ENCODE results near the gene MIER3. TPM values are rescaled to one million over a fixed set of nuclear protein-coding genes. Genes with fewer than 3 reads are reported as not detected.
A peak's percentile ranks its signal among the peaks of the same experiment; 100 is the strongest.

Gene MIER3
- polyA plus RNA-seq, 4 donors = 7.1 to 35.4 (median 28.6) TPM

- no peak for FAIRE-seq
- H3K4me3 ChIP-seq (ENCODE audit: low read depth in 1 of 3, low read length in 3 of 3) = no peak overlapping the region
- H3K4me1 ChIP-seq (ENCODE audit: control insufficient read depth in 3 of 3, insufficient read depth in 2 of 3, low read depth in 1 of 3, low read length in 2 of 3) = peaks cover 0 to 3% (median 2%) of the 10 kb centered on the region in 3 donors
- DNase-seq = no peak
- no peaks in the 10 kb centered on the region for H3K27me3 ChIP-seq (ENCODE audit: control insufficient read depth in 3 of 3, insufficient read depth in 3 of 3, low read length in 3 of 3)
- 57 to 84% (median 80%) methylated on average over 6 of the region's 6 CpGs for WGBS, 3 donors
- H3K36me3 ChIP-seq (ENCODE audit: control insufficient read depth in 3 of 3, insufficient read depth in 2 of 3, low read depth in 1 of 3, low read length in 3 of 3) = no peaks in the 10 kb centered on the region
- H3K9me3 ChIP-seq (ENCODE audit: control insufficient read depth in 2 of 2, insufficient read depth in 1 of 2, low read depth in 1 of 2, low read length in 1 of 2) = no peaks in the 10 kb centered on the region
- no peak overlapping the region for H3K27ac ChIP-seq (ENCODE audit: low read depth in 1 of 3, low read length in 2 of 3)
These were observed 21.6 kb upstream of the MIER3 start for GRCh38 chr5:56973473-56973872.

DNA sequence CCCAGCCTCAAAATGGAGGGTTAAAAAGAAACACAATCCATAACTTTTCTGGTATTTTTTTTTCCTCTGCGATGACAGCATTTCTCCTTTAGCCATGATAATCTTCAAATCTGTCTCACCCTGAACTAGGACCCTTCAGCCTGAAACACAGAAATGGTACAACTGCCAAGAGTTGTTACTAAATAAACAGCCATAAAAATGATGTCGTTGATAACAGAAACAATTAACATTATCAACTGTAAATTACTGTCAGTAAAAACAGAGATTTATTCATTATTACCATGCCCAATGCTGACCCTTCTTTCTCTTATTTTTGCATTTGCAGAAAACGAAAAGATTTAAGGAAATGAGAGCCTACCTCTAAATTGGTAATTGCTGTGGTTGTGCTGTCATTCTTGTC, 19.4 kb upstream of the MIER3 start:
- no peaks in the 10 kb centered on the region for H3K4me1 ChIP-seq (ENCODE audit: control insufficient read depth in 3 of 3, insufficient read depth in 2 of 3, low read depth in 1 of 3, low read length in 2 of 3)
- 16 to 41% (median 30%) methylated on average over 3 of the region's 3 CpGs for WGBS, 3 donors
- no peaks in the 10 kb centered on the region for H3K27me3 ChIP-seq (ENCODE audit: control insufficient read depth in 3 of 3, insufficient read depth in 3 of 3, low read length in 3 of 3)
- no peaks in the 10 kb centered on the region for H3K36me3 ChIP-seq (ENCODE audit: control insufficient read depth in 3 of 3, insufficient read depth in 2 of 3, low read depth in 1 of 3, low read length in 3 of 3)
- no peak overlapping the region for H3K4me3 ChIP-seq (ENCODE audit: low read depth in 1 of 3, low read length in 3 of 3)
- no peaks in the 10 kb centered on the region for H3K9me3 ChIP-seq (ENCODE audit: control insufficient read depth in 2 of 2, insufficient read depth in 1 of 2, low read depth in 1 of 2, low read length in 1 of 2)
- DNase-seq (no peak), FAIRE-seq (no peak)
- no peak overlapping the region for H3K27ac ChIP-seq (ENCODE audit: low read depth in 1 of 3, low read length in 2 of 3)

DNA sequence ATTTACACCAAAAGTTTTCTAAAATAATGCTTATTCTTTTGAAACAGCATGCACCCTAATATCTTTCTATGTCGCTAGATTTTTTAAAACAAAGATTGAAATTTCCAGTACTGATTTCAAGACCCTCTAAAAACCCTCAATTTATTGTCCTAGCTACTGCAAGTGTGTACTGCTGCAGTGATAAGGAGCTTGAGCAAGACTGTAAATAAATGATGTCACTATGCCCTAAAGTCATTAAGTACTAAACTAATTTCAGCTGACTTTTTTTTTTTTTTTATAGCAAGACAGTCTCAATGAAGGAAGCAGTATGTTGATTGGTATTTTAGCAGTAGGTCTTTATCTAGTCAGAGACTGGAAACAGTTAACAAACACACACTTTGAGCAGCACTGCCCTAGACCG, 12.2 kb upstream of the MIER3 start:
- peak; percentile 75 to 82 for DNase-seq
- FAIRE-seq = peak; percentile 61
- H3K9me3 ChIP-seq (ENCODE audit: control insufficient read depth in 2 of 2, insufficient read depth in 1 of 2, low read depth in 1 of 2, low read length in 1 of 2) = no peaks in the 10 kb centered on the region
- no peaks in the 10 kb centered on the region for H3K36me3 ChIP-seq (ENCODE audit: control insufficient read depth in 3 of 3, insufficient read depth in 2 of 3, low read depth in 1 of 3, low read length in 3 of 3)
- H3K27ac ChIP-seq (ENCODE audit: low read depth in 1 of 3, low read length in 2 of 3) = peak overlapping the region in 1 of 3 donors; percentile 34
- H3K4me1 ChIP-seq (ENCODE audit: control insufficient read depth in 3 of 3, insufficient read depth in 2 of 3, low read depth in 1 of 3, low read length in 2 of 3) = peaks cover 0 to 19% (median 8%) of the 10 kb centered on the region in 3 donors
- 11 to 53% (median 36%) methylated on average over 2 of the region's 2 CpGs for WGBS, 3 donors
- no peaks in the 10 kb centered on the region for H3K27me3 ChIP-seq (ENCODE audit: control insufficient read depth in 3 of 3, insufficient read depth in 3 of 3, low read length in 3 of 3)
- no peak overlapping the region for H3K4me3 ChIP-seq (ENCODE audit: low read depth in 1 of 3, low read length in 3 of 3)

DNA sequence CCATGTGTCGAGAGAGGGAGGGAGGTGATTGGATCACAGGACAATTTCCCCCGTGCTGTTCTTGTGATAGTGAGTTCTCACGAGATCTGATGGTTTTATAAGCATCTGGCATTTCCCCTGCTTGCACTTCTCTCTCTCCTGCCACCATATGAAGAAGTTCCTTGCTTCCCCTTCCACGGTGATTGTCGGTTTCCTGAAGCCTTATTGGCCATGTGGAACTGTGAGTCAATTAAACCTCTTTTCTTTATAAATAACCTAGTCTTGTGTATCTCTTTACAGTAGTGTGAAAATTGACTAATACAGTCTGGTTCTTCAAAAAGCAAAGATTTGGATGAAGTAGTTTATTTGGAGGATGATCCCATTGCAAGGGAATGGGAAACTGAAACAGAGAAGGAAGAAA, 11.3 kb upstream of the MIER3 start:
- peaks cover 0 to 19% (median 8%) of the 10 kb centered on the region in 3 donors for H3K4me1 ChIP-seq (ENCODE audit: control insufficient read depth in 3 of 3, insufficient read depth in 2 of 3, low read depth in 1 of 3, low read length in 2 of 3)
- no peak for FAIRE-seq
- H3K4me3 ChIP-seq (ENCODE audit: low read depth in 1 of 3, low read length in 3 of 3) = no peak overlapping the region

GRCh38 chr5:56962286-56962685, 10.4 kb upstream of the MIER3 start:
- H3K27me3 ChIP-seq (ENCODE audit: control insufficient read depth in 3 of 3, insufficient read depth in 3 of 3, low read length in 3 of 3) = no peaks in the 10 kb centered on the region
- H3K27ac ChIP-seq (ENCODE audit: low read depth in 1 of 3, low read length in 2 of 3) = no peak overlapping the region
- no peak overlapping the region for H3K4me3 ChIP-seq (ENCODE audit: low read depth in 1 of 3, low read length in 3 of 3)
- 13 to 38% (median 37%) methylated on average over 2 of the region's 2 CpGs for WGBS, 3 donors
- FAIRE-seq = no peak
- no peaks in the 10 kb centered on the region for H3K9me3 ChIP-seq (ENCODE audit: control insufficient read depth in 2 of 2, insufficient read depth in 1 of 2, low read depth in 1 of 2, low read length in 1 of 2)
- H3K36me3 ChIP-seq (ENCODE audit: control insufficient read depth in 3 of 3, insufficient read depth in 2 of 3, low read depth in 1 of 3, low read length in 3 of 3) = no peaks in the 10 kb centered on the region
- H3K4me1 ChIP-seq (ENCODE audit: control insufficient read depth in 3 of 3, insufficient read depth in 2 of 3, low read depth in 1 of 3, low read length in 2 of 3) = peaks cover 0 to 27% (median 8%) of the 10 kb centered on the region in 3 donors
- no peak for DNase-seq

More for the DNA sequence above, 11.3 kb upstream of the MIER3 start:
- Histone ChIP-seq H3K36me3 (ENCODE audit: control insufficient read depth in 3 of 3, insufficient read depth in 2 of 3, low read depth in 1 of 3, low read length in 3 of 3) (no peaks in the 10 kb centered on the region), H3K27me3 (ENCODE audit: control insufficient read depth in 3 of 3, insufficient read depth in 3 of 3, low read length in 3 of 3) (no peaks in the 10 kb centered on the region), H3K27ac (ENCODE audit: low read depth in 1 of 3, low read length in 2 of 3) (no peak overlapping the region), H3K9me3 (ENCODE audit: control insufficient read depth in 2 of 2, insufficient read depth in 1 of 2, low read depth in 1 of 2, low read length in 1 of 2) (no peaks in the 10 kb centered on the region)
- no peak for DNase-seq
- 48 to 52% (median 50%) methylated on average over 5 of the region's 5 CpGs for WGBS, 3 donors

GRCh38 chr5:56961746-56962145, 9.8 kb upstream of the MIER3 start:
- Histone ChIP-seq H3K4me1 (ENCODE audit: control insufficient read depth in 3 of 3, insufficient read depth in 2 of 3, low read depth in 1 of 3, low read length in 2 of 3) (peaks cover 0 to 27% (median 8%) of the 10 kb centered on the region in 3 donors), H3K27me3 (ENCODE audit: control insufficient read depth in 3 of 3, insufficient read depth in 3 of 3, low read length in 3 of 3) (no peaks in the 10 kb centered on the region), H3K9me3 (ENCODE audit: control insufficient read depth in 2 of 2, insufficient read depth in 1 of 2, low read depth in 1 of 2, low read length in 1 of 2) (no peaks in the 10 kb centered on the region), H3K4me3 (ENCODE audit: low read depth in 1 of 3, low read length in 3 of 3) (no peak overlapping the region), H3K27ac (ENCODE audit: low read depth in 1 of 3, low read length in 2 of 3) (no peak overlapping the region), H3K36me3 (ENCODE audit: control insufficient read depth in 3 of 3, insufficient read depth in 2 of 3, low read depth in 1 of 3, low read length in 3 of 3) (no peaks in the 10 kb centered on the region)
- WGBS, 3 donors = 81 to 88% (median 87%) methylated on average over 6 of the region's 6 CpGs
- DNase-seq = no peak
- FAIRE-seq = no peak

- DNase-seq (no peak), FAIRE-seq (no peak)
- peaks cover 0 to 18% (median 6%) of the 10 kb centered on the region in 3 donors for H3K4me1 ChIP-seq (ENCODE audit: control insufficient read depth in 3 of 3, insufficient read depth in 2 of 3, low read depth in 1 of 3, low read length in 2 of 3)
- H3K27ac ChIP-seq (ENCODE audit: low read depth in 1 of 3, low read length in 2 of 3) = no peak overlapping the region
- no peak overlapping the region for H3K4me3 ChIP-seq (ENCODE audit: low read depth in 1 of 3, low read length in 3 of 3)
- no peaks in the 10 kb centered on the region for H3K36me3 ChIP-seq (ENCODE audit: control insufficient read depth in 3 of 3, insufficient read depth in 2 of 3, low read depth in 1 of 3, low read length in 3 of 3)
- WGBS, 3 donors = 83 to 90% (median 85%) methylated on average over 4 of the region's 4 CpGs
- H3K9me3 ChIP-seq (ENCODE audit: control insufficient read depth in 2 of 2, insufficient read depth in 1 of 2, low read depth in 1 of 2, low read length in 1 of 2) = no peaks in the 10 kb centered on the region
- no peaks in the 10 kb centered on the region for H3K27me3 ChIP-seq (ENCODE audit: control insufficient read depth in 3 of 3, insufficient read depth in 3 of 3, low read length in 3 of 3)
These were observed 7.4 kb upstream of the MIER3 start for GRCh38 chr5:56959326-56959725.

GRCh38 chr5:56958595-56958994, 6.7 kb upstream of the MIER3 start:
- no peak for FAIRE-seq
- H3K27me3 ChIP-seq (ENCODE audit: control insufficient read depth in 3 of 3, insufficient read depth in 3 of 3, low read length in 3 of 3) = no peaks in the 10 kb centered on the region
- peaks cover 0 to 14% (median 3%) of the 10 kb centered on the region in 3 donors for H3K4me1 ChIP-seq (ENCODE audit: control insufficient read depth in 3 of 3, insufficient read depth in 2 of 3, low read depth in 1 of 3, low read length in 2 of 3)
- H3K36me3 ChIP-seq (ENCODE audit: control insufficient read depth in 3 of 3, insufficient read depth in 2 of 3, low read depth in 1 of 3, low read length in 3 of 3) = no peaks in the 10 kb centered on the region
- no peak overlapping the region for H3K4me3 ChIP-seq (ENCODE audit: low read depth in 1 of 3, low read length in 3 of 3)
- DNase-seq = no peak
- no peaks in the 10 kb centered on the region for H3K9me3 ChIP-seq (ENCODE audit: control insufficient read depth in 2 of 2, insufficient read depth in 1 of 2, low read depth in 1 of 2, low read length in 1 of 2)
- H3K27ac ChIP-seq (ENCODE audit: low read depth in 1 of 3, low read length in 2 of 3) = no peak overlapping the region
- 65 to 78% (median 75%) methylated on average over 2 of the region's 2 CpGs for WGBS, 3 donors

- Histone ChIP-seq H3K9me3 (ENCODE audit: control insufficient read depth in 2 of 2, insufficient read depth in 1 of 2, low read depth in 1 of 2, low read length in 1 of 2) (no peaks in the 10 kb centered on the region), H3K4me1 (ENCODE audit: control insufficient read depth in 3 of 3, insufficient read depth in 2 of 3, low read depth in 1 of 3, low read length in 2 of 3) (peaks cover 0 to 21% (median 0%) of the 10 kb centered on the region in 3 donors), H3K27ac (ENCODE audit: low read depth in 1 of 3, low read length in 2 of 3) (peak overlapping the region in 1 of 3 donors; percentile 20), H3K4me3 (ENCODE audit: low read depth in 1 of 3, low read length in 3 of 3) (no peak overlapping the region), H3K27me3 (ENCODE audit: control insufficient read depth in 3 of 3, insufficient read depth in 3 of 3, low read length in 3 of 3) (no peaks in the 10 kb centered on the region), H3K36me3 (ENCODE audit: control insufficient read depth in 3 of 3, insufficient read depth in 2 of 3, low read depth in 1 of 3, low read length in 3 of 3) (no peaks in the 10 kb centered on the region)
- DNase-seq = peak; percentile 46 to 64
- no peak for FAIRE-seq
- WGBS, 3 donors = 65 to 94% (median 69%) methylated on average over 1 of the region's 1 CpG
These were observed 2.3 kb upstream of the MIER3 start for GRCh38 chr5:56954262-56954661.
